Epithelial cell of prostate (primary cell): ENCODE data around the gene BRPF3.
"Not testable (repeated sequence)": the region's sequence is repeated elsewhere in the genome, so short reads cannot be mapped to it uniquely, and the experiment has no call there.

ENCODE experiments used
- DNase-seq: peaks from one replicate; pipeline ENCODE4 v3.0.0-alpha.2; 2011; ENCODE audit warnings: low read depth, low spot score
- H3K27ac ChIP-seq: fragments of 450-650 bp; 2 replicates; pipeline ENCODE4 v1.5.1; 2017; ENCODE audit warnings: mild to moderate bottlenecking

Gene BRPF3

GRCh38 chr6:36200154-36200891, 3.8 kb downstream of the BRPF3 start:
- DNase-seq = no peak
- no peak overlapping the region for H3K27ac ChIP-seq

GRCh38 chr6:36200998-36201596, 4.6 kb downstream of the BRPF3 start:
- DNase-seq = no peak
- H3K27ac ChIP-seq = no peak overlapping the region

GRCh38 chr6:36201612-36202011, 5.1 kb downstream of the BRPF3 start:
- no peak for DNase-seq
- H3K27ac ChIP-seq = no peak overlapping the region

GRCh38 chr6:36202101-36202500, 5.6 kb downstream of the BRPF3 start:
- no peak for DNase-seq
- H3K27ac ChIP-seq = no peak overlapping the region

GRCh38 chr6:36204068-36204753, 7.7 kb downstream of the BRPF3 start:
- no peak overlapping the region for H3K27ac ChIP-seq
- no peak for DNase-seq

GRCh38 chr6:36207155-36207554, 10.6 kb downstream of the BRPF3 start:
- no peak for DNase-seq
- H3K27ac ChIP-seq = no peak overlapping the region

- no peak overlapping the region for H3K27ac ChIP-seq
- DNase-seq = no peak
Measured at GRCh38 chr6:36209606-36210005, 13.1 kb downstream of the BRPF3 start.

- DNase-seq = no peak
- no peak overlapping the region for H3K27ac ChIP-seq
Measured at GRCh38 chr6:36210182-36210581, 13.6 kb downstream of the BRPF3 start.

GRCh38 chr6:36210886-36211595, 14.5 kb downstream of the BRPF3 start:
- DNase-seq = no peak
- H3K27ac ChIP-seq = no peak overlapping the region

GRCh38 chr6:36216559-36216958, 20.0 kb downstream of the BRPF3 start:
- H3K27ac ChIP-seq = no peak overlapping the region
- DNase-seq = no peak

- no peak overlapping the region for H3K27ac ChIP-seq
- no peak for DNase-seq
Measured at GRCh38 chr6:36217188-36217587, 20.6 kb downstream of the BRPF3 start.

- H3K27ac ChIP-seq = no peak overlapping the region
Measured at GRCh38 chr6:36217946-36218345, 21.4 kb downstream of the BRPF3 start.

GRCh38 chr6:36218516-36218915, 22.0 kb downstream of the BRPF3 start:
- H3K27ac ChIP-seq, DNase-seq: not testable (repeated sequence)

More at GRCh38 chr6:36217946-36218345, 21.4 kb downstream of the BRPF3 start:
- DNase-seq = no peak

GRCh38 chr6:36219081-36219480, 22.5 kb downstream of the BRPF3 start:
- no peak for DNase-seq
- H3K27ac ChIP-seq = no peak overlapping the region

GRCh38 chr6:36220226-36220625, 23.7 kb downstream of the BRPF3 start:
- DNase-seq = no peak
- no peak overlapping the region for H3K27ac ChIP-seq

GRCh38 chr6:36221674-36222073, 25.1 kb downstream of the BRPF3 start:
- H3K27ac ChIP-seq = no peak overlapping the region
- no peak for DNase-seq

GRCh38 chr6:36222924-36223323, 26.4 kb downstream of the BRPF3 start:
- no peak for DNase-seq
- no peak overlapping the region for H3K27ac ChIP-seq

- DNase-seq = no peak
- no peak overlapping the region for H3K27ac ChIP-seq
Measured at GRCh38 chr6:36223706-36224105, 27.2 kb downstream of the BRPF3 start.

GRCh38 chr6:36224918-36225461, 28.4 kb downstream of the BRPF3 start:
- no peak for DNase-seq
- no peak overlapping the region for H3K27ac ChIP-seq

- peak overlapping the region; percentile 47 for H3K27ac ChIP-seq
- DNase-seq = no peak
Measured at GRCh38 chr6:36226438-36227047, 30.0 kb downstream of the BRPF3 start.
